ENCODE measurements around the gene IKZF2. TPM values are rescaled to one million over a fixed set of nuclear protein-coding genes. Genes with fewer than 3 reads are reported as not detected.

Gene IKZF2
- total RNA-seq, 1 experiment from 2014 or later = 26.1 TPM

DNA sequence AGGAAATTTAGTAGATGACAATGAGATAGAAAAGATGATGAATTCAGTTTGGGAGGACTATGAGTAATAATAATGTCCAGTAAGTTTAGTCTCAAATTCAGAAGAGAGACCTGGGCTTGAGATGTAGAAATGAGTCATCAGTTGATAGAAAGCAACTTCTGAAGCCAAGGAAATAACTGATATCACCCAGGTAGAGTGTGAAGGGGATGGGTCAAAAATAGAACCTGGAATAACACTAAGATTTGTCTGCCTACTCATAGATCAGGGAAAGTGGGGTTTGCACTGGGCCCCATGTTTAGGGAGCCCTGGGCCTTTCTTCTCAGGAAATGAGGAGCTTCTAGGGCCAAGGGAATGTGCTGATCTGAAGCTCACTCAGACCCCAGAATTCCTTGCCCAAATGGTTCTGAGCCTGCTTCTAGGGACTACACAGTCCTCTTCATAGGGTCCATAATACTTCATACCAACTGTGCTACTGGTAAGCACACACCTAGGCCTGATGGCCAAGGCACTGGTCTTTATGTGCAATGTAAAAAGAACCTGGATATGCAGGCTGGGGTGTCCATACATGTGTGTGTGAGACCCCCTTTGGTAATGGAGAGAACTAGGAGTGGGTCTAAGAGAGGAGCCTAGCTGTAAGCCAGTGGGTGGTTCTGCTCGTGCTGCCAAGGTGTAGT, 141.2 kb downstream of the IKZF2 start:
- intact Hi-C loops (cut with micrococcal nuclease; ENCODE audit: unreplicated experiment) = no loop called here
- Mint-ChIP-seq H3K4me3 (ENCODE audit: low read depth, unreplicated experiment) (no peak overlapping the region), H3K4me1 (ENCODE audit: low read depth, unreplicated experiment) (peaks cover 9% of the 10 kb centered on the region), H3K27ac (ENCODE audit: unreplicated experiment) (no peak overlapping the region), H3K27me3 (ENCODE audit: unreplicated experiment) (no peaks in the 10 kb centered on the region), H3K36me3 (ENCODE audit: insufficient read depth, unreplicated experiment) (no peaks in the 10 kb centered on the region), H3K9me3 (ENCODE audit: low read depth, unreplicated experiment) (no peaks in the 10 kb centered on the region)
- no TSS peak for BruUV-seq (replicated peaks)
- TF ChIP-seq, protein P1, sequence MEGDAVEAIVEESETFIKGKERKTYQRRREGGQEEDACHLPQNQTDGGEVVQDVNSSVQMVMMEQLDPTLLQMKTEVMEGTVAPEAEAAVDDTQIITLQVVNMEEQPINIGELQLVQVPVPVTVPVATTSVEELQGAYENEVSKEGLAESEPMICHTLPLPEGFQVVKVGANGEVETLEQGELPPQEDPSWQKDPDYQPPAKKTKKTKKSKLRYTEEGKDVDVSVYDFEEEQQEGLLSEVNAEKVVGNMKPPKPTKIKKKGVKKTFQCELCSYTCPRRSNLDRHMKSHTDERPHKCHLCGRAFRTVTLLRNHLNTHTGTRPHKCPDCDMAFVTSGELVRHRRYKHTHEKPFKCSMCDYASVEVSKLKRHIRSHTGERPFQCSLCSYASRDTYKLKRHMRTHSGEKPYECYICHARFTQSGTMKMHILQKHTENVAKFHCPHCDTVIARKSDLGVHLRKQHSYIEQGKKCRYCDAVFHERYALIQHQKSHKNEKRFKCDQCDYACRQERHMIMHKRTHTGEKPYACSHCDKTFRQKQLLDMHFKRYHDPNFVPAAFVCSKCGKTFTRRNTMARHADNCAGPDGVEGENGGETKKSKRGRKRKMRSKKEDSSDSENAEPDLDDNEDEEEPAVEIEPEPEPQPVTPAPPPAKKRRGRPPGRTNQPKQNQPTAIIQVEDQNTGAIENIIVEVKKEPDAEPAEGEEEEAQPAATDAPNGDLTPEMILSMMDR (IDR thresholded peaks at IDR 0.05; ENCODE audit: unreplicated experiment) = no peak
- CTCF ChIA-PET = no interaction called here
- DNase-seq = no peak

DNA sequence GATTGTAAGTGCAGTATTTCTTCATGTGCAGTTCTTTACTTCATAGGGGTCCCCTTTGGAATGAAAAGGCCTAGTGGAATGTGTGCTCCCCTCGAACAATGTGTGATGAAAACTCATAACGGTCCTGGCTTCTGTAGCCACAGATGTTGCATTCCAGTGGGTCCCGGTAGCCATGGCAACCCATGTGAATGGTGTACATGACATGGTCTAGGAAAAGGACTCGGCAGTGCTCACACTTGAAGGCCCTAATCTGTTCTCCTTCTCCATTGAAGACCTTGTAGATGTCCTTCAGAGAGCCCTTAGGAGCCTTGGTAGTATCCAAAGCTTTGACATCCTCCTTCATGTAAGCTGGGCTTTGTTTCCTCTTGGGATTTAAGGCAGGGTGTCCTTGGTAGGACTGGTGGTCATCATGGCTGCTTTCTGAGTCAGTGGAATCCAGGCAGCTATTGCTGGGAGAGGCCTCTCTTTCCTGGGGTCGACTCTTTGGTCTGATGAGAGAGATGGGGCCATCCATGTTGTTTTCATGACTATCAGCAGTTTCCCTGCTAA, 144.0 kb downstream of the IKZF2 start:
- Mint-ChIP-seq H3K4me1 (ENCODE audit: low read depth, unreplicated experiment) (peaks cover 9% of the 10 kb centered on the region), H3K27me3 (ENCODE audit: unreplicated experiment) (no peaks in the 10 kb centered on the region), H3K36me3 (ENCODE audit: insufficient read depth, unreplicated experiment) (no peaks in the 10 kb centered on the region), H3K27ac (ENCODE audit: unreplicated experiment) (no peak overlapping the region), H3K9me3 (ENCODE audit: low read depth, unreplicated experiment) (no peaks in the 10 kb centered on the region), H3K4me3 (ENCODE audit: low read depth, unreplicated experiment) (no peak overlapping the region)
- DNase-seq = no peak
- CTCF ChIA-PET = interaction anchor here (0.6 to 0.7 kb wide), 2 partner anchors 117 to 1678 kb away, joined by 3 to 6 read pairs; no protein-coding TSS in a partner anchor
- no TSS peak for BruUV-seq (replicated peaks)
- intact Hi-C loops (cut with micrococcal nuclease; ENCODE audit: unreplicated experiment) = no loop called here
- TF ChIP-seq, protein P1 (IDR thresholded peaks at IDR 0.05; ENCODE audit: unreplicated experiment) = no peak

DNA sequence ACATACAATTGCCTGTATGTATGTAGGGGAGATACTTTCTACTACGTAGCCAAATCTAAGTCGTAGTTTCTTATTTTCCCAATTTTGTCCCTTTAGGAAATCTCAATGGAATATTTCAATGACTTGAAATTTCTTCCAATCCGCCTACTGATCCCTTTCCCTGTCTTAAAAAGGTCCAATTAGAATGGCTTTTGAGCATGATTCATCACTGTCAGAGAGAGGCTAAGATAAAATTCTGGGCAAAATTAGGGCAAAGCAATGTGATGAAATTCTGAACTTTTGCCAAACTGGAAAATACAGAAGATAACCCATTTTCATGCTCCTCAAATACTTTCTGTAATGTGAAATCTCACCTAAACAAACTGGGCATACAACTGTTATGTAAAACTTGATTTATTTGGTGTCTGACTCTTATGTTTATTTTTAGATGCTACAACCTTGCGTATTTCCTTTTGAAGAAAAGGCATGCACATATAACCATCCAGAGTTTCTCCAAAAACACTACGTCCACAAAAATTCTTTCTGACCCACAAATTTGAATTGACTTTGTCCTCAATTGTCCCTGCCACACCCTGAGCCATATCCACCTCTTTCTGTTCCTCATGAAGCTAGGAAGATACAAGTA, 147.1 kb downstream of the IKZF2 start:
- no peaks in the 10 kb centered on the region for H3K9me3 Mint-ChIP-seq (ENCODE audit: low read depth, unreplicated experiment)
- DNase-seq = no peak
- CTCF ChIA-PET = no interaction called here
- H3K4me3 Mint-ChIP-seq (ENCODE audit: low read depth, unreplicated experiment) = no peak overlapping the region
- H3K36me3 Mint-ChIP-seq (ENCODE audit: insufficient read depth, unreplicated experiment) = no peaks in the 10 kb centered on the region
- TF ChIP-seq, protein P1 (IDR thresholded peaks at IDR 0.05; ENCODE audit: unreplicated experiment) = no peak
- no TSS peak for BruUV-seq (replicated peaks)
- H3K4me1 Mint-ChIP-seq (ENCODE audit: low read depth, unreplicated experiment) = peaks cover 8% of the 10 kb centered on the region
- no peak overlapping the region for H3K27ac Mint-ChIP-seq (ENCODE audit: unreplicated experiment)
- intact Hi-C loops (cut with micrococcal nuclease; ENCODE audit: unreplicated experiment) = no loop called here
- H3K27me3 Mint-ChIP-seq (ENCODE audit: unreplicated experiment) = no peaks in the 10 kb centered on the region

DNA sequence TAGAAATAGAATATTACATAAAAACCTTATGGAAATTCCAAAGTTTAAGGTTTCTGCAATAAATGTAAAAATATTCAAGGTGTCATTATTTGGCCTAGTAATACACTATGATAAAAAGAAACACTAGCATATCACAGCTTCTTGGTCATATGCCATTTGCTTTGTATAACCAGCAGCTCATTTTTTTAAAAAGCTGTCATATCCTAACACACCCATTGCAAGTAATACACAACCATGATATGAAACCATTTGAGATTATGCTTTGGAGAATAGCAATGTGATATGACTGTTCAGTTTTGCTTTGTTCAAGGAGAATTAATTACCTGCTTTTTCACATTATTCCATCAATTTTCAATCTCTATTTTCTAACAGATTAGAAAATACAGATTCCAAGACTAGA, 149.0 kb downstream of the IKZF2 start:
- intact Hi-C loops (cut with micrococcal nuclease; ENCODE audit: unreplicated experiment) = no loop called here
- BruUV-seq (replicated peaks) = no TSS peak
- Mint-ChIP-seq H3K27me3 (ENCODE audit: unreplicated experiment) (no peaks in the 10 kb centered on the region), H3K9me3 (ENCODE audit: low read depth, unreplicated experiment) (no peaks in the 10 kb centered on the region), H3K4me3 (ENCODE audit: low read depth, unreplicated experiment) (no peak overlapping the region), H3K27ac (ENCODE audit: unreplicated experiment) (no peak overlapping the region), H3K4me1 (ENCODE audit: low read depth, unreplicated experiment) (peaks cover 7% of the 10 kb centered on the region), H3K36me3 (ENCODE audit: insufficient read depth, unreplicated experiment) (no peaks in the 10 kb centered on the region)
- CTCF ChIA-PET = no interaction called here
- no peak for DNase-seq
- TF ChIP-seq, protein P1 (IDR thresholded peaks at IDR 0.05; ENCODE audit: unreplicated experiment) = no peak

All from Calu3 (cell line).